ENCODE results near the gene KIF21B.
"Not testable (repeated sequence)": the region's sequence is repeated elsewhere in the genome, so short reads cannot be mapped to it uniquely, and the experiment has no call there.

KIF21B gene

GRCh38 chr1:200968469-200969410 lies 54.8 kb downstream of the KIF21B start:
- no peak for DNase-seq

- no peak for DNase-seq
Measured at GRCh38 chr1:200967693-200968468, 55.6 kb downstream of the KIF21B start.

DNA sequence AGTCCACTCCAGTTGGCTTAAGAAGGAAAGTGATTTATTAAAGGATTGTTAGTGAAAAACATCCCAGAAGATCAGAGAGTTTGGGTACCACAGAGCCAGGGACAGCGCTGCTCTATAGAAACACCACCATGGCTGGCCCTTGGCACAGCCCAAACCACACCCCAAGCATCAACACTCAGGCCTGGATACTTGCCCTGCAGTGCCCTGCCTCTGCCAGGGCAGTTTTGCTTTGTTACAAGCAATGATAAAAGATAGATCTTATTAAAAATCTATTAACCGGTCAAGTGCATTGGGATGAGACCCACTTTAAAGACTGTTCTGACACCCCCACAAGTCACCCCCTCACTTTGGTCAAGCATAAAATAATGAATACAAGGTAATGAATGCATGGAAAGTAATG lies 56.6 kb downstream of the KIF21B start:
- no peak for DNase-seq

DNA sequence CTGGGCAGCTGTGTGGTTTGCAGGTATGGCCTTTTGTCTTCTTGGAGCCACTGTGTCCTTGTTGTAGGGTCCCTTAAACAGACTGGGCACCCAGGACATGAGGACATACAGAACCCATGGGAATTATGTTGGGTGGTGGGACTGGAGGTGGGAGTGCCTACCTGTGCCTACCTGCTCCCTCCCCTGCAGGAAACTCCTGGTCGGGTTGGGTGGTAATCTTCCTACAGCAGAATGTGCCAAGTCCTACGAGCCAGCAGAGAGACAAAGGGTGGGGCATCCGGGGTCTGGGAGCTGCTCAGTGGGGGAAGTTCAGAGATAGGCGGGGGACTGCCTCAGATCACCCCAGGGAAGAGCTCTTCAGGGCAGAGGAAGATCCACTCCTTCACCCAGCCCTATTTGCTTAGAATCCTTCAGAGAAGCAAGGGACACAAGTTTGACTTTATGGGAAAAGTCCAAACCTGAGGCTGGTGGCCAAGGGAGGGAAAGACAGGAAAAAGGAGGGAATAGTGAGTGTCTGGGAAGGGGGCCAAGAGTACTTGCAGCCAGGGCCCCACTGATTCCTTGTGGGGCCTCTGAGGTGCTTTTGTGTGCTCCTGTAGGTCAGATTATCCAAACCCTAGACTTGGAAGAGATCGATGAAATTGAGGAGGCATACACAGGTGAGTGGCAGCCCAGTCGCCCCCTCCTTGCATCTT lies 58.3 kb downstream of the KIF21B start:
- DNase-seq, result no peak

GRCh38 chr1:200963888-200964287 lies 59.6 kb downstream of the KIF21B start:
- not testable (repeated sequence) for DNase-seq

GRCh38 chr1:200963076-200963475 lies 60.4 kb downstream of the KIF21B start:
- DNase-seq, result no peak

DNA sequence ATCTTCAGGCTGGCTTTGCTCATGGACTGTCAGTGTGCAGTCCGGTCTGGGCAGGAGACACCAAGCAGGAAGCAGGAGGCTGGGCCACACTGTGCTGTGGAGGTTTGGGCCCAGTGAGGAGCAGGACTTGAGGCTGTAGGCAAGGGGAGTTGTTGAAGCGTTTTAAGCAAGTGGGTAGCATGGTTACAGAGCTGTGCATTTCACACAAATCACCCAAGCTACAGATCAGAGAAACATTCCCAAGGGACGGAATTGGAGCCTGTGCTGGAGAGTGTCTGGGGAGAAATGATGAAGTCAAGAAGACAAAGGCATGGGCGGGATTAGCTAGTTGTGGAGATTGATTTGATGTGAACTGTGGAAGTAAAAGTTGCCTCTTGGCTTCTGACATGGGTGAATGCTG lies 60.9 kb downstream of the KIF21B start:
- no peak for DNase-seq

GRCh38 chr1:200962151-200962550 lies 61.4 kb downstream of the KIF21B start:
- DNase-seq, result not testable (repeated sequence)

- DNase-seq, result no peak
Measured at GRCh38 chr1:200960948-200961340, 62.6 kb downstream of the KIF21B start.

DNA sequence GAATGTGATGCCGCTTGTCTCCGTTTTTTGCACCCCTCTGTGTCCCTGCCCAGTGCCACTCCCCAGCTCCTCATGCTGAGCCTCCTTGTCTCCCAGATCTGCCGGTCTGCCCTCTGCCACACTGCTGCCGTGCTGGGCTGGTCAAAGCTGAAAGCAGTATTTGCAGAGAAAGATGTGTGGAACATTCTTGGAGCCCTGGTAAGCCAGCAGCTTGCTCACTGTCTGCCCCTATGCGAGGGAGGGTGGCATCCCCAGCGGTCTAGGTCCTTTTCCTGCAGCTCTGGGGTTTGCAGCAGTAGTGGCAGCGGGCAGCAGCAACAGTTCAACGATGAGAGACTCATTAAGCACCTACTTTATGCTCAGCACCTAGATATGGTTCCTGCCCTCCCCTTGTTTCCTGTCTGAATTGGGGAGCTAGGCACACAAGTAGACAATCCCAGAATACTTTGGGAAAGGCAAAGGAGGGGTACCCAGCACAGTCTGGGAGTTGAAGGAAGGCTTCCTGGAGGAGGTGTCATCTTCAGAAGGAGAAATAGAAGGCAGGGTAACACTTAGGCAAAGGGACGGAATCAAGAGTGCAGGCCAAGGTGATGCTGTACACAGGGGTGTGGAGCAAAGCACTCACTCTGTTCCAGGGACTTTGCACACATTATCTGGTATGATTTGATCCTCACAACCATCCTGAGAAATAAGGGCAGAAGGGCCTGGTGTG lies 63.1 kb downstream of the KIF21B start:
- DNase-seq, result no peak

DNA sequence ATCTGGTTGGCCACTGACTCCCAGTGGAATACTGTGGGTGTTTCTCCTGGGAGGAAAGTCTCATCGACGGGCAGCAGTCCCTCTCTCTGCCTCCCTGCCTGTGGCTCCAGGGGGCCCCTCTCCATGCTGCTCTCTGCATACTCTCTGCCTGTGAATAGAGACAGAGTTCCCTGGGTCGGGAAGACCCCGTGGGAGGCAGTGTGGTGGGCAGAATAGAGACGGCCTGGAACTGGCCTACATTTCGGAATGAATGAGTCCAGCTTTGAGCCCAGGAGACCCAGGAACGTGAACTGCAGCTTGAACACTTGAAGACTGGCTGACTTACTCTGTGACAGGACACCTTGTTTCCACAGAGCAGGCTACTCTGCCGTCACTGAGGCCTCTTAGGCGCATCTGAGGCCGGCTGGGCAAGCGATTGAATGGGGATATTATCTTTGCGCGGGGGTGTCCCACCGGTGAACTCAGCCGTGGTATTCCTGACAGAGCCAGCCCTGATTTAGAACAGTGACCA lies 64.0 kb downstream of the KIF21B start:
- no peak for DNase-seq

- no peak for DNase-seq
Measured at GRCh38 chr1:200958597-200958996, 64.9 kb downstream of the KIF21B start.

- no peak for DNase-seq
Measured at GRCh38 chr1:200954434-200954833, 69.1 kb downstream of the KIF21B start.

DNA sequence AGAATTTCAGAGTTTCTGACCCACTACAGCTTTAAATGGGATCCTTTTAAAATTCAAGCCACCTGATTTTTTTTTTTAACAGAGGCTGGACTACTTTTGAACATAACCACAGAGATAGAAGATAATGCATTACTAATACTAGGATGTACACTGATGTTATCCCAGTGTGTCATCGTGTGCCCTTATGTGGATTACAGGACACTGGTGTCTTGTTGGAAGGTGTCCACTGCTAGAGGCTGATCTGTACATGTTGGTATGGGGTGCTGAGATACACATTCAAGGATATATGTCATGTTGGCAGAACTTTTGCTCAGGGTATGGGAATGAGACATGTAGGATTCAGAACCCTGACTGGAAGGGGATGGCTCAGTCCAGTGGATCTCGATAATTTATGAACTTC lies 72.5 kb downstream of the KIF21B start:
- DNase-seq, result no peak

GRCh38 chr1:200949626-200950025 lies 73.9 kb downstream of the KIF21B start:
- DNase-seq, result no peak

GRCh38 chr1:200947059-200947566 lies 76.4 kb downstream of the KIF21B start:
- no peak for DNase-seq

- DNase-seq, result no peak
Measured at GRCh38 chr1:200945111-200945510, 78.4 kb downstream of the KIF21B start.

DNA sequence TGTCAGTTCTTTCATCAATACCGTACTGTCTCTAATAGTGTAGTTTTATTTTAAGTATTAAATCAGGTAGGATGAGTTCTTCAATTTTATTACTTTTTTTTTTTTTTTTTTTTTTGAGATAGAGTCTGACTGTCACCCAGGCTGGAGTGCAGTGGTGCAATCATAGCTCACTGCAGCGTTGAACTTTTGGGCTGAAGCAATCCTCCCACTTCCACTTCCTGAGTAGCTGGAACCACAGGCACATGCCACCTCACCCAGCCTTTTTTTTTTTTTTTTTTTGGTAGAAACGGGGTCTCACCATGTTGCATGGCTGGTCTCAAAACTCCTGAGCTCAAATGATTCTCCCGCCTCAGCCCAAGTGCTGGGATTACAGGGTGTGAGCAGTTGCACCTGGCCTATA lies 84.6 kb downstream of the KIF21B start:
- DNase-seq, result no peak

DNA sequence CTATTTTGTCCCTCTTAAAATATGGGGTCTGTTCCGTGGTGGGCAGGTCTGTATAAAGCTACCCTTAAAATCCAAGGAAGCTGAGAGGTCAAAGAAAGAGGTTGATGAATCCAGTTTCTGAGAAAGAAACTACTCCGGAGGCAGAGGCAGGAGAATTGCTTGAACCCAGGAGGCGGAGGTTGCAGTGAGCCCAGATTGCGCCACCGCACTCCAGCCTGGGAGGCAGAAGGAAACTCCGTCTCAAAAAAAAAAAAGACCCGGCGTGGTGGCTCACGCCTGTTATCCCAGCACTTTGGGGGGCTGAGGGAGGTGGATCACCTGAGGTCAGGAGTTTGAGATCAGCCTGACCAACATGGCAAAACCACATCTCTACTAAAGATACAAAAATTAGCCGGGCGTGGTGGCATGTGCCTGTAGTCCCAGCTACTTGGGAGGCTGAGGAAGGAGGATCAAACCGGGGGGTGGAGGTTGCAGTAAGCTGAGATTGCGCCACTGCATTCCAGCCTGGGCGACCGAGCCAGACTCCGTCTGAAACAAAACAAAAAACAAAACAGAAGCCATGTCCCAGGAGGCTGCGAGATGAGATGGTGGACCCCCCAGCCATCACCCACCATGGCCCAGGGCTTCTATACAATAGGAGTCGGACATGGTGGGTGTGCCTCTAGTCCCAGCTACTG lies 88.1 kb downstream of the KIF21B start:
- not testable (repeated sequence) for DNase-seq

- no peak for DNase-seq
Measured at GRCh38 chr1:200934676-200935245, 88.8 kb downstream of the KIF21B start.

GRCh38 chr1:200931776-200932175 lies 91.7 kb downstream of the KIF21B start:
- no peak for DNase-seq
